HG03521 (cell line): Measurements from ENCODE around the gene TTC29.
"Not testable (repeated sequence)": the region's sequence is repeated elsewhere in the genome, so short reads cannot be mapped to it uniquely, and the experiment has no call there.

Experiments used
- ATAC-seq: cut with Tn5 transposase; IDR thresholded peaks from one replicate; pipeline ENCODE4 v1.9.1; 2021; ENCODE audit warnings: mild to moderate bottlenecking, moderate library complexity; ENCODE audit not compliant: unreplicated experiment

TTC29 gene

DNA sequence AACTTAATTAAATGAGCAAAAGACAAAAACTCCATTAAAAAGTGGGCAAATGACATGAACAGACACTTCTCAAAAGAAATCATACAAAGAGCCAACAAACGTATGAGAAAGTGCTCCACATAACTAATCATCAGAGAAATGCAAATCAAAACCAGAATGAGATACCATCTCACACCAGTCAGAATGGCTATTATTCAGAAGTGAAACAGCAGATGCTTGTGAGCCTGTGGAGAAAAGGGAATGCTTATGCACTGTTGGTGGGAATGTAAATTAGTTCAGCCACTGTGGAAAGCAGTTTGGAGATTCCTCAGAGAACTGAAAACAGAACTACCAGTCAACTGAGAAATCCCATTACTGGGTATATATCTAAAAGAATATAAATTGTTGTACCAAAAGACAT, 222.1 kb downstream of the TTC29 start:
- ATAC-seq, result not testable (repeated sequence)

DNA sequence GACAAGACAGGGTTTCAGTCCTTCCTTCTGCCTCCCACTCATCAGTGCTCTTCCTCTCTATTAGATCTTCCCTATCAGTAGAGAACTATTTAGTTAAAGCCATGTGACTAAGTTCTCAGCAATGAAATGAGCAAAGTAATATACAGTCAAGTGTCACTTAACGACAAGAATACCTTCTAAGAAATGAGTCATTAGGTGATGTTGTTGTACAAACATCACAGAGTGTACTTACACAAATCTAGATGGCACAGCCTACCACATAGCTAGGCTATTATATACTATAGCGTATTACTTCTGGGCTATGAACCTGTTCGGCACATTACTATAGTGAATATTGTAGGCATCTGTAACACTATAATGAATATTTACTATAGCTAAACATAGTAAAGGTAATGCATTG, 235.7 kb downstream of the TTC29 start:
- no peak for ATAC-seq

DNA sequence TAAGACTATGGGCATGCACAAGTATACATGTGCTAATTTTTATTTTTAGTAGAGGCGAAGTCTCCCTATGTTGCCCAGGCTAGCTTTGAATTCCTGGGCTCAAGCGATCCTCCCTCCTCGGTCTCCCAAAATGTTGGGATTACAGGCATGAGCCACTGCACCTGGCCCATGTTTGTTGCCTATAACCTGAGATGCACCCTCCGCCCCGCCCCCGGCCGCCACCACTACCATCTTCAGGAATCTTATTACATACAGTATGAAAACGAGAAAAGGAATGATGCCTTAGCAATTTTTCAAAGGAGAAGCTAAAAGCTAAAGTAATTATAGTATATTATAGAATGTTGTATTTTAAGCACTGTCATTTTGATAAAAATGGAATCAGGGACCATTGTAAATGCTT, 245.8 kb downstream of the TTC29 start:
- no peak for ATAC-seq

DNA sequence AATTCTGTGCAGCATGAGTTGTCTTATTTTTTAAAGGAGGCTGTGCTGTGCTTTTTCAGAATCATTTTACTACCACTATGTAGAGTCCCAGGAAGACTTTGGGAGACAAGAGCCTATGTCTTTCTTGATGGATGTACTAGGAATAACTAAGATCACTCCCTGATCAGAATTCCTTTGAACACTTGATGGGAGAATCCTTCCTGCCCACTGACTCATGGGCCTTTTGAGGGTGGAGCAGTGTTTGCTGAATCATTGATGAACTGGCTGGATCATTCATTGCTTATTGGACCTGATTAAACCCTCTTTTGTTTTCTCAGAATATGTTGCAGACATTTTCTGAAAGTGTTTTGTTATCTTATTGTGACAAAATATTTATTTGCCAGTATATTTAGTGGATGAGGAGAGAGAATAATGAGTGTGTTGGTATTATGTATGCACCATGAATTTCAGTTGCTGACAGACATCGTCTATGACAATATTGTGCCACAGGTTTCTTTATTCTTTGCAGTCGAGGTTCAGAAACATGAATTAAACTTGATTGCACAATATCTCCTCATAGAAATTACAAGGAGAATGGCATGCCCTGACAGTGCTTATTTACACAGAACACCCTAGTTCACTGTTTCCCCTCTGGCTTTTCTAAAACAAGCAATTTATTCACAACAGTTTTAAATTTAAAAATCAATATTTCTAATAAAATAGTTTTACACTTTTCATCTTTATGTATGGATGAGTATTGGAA, 270.7 kb downstream of the TTC29 start:
- ATAC-seq, result no peak

DNA sequence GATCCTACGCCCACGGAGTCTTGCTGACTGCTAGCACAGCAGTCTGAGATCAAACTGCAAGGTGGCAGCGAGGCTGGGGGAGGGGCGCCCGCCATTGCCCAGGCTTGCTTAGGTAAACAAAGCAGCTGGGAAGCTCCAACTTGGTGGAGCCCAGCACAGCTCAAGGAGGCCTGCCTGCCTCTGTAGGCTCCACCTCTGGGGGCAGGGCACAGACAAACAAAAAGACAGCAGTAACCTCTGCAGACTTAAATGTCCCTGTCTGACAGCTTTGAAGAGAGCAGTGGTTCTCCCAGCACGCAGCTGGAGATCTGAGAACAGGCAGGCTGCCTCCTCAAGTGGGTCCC, 281.7 kb downstream of the TTC29 start:
- ATAC-seq, result not testable (repeated sequence)

DNA sequence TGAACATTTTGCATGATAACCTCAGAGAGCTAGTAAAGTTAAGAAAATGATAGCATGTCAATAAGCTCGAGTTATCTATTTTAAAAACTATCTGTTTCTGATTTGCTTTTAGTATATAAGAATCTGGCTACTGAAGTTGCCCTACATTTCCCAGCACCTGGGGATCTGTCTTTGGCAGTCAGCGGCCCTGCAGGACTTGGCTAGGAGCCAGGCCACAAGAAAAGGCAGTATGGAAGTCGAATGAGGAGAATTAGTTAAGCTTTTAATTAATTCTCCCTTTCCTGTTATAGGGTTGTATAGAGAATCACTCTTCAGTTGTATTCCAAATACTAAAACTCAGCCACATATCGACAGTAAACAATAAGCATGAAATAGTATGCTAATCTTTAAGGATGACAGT, 284.3 kb downstream of the TTC29 start:
- no peak for ATAC-seq
